Measurements from ENCODE around the gene KLHL29. TPM values are rescaled to one million over a fixed set of nuclear protein-coding genes. Genes with fewer than 3 reads are reported as not detected.

KLHL29 gene
- total and polyA plus RNA-seq, 2 donors (not counting 1 experiment from before 2014, with no cell fraction given): 1.3 to 3.4 TPM

GRCh38 chr2:23666980-23667357 is 282.0 kb downstream of the KLHL29 start:
- Histone ChIP-seq H3K4me3 (ENCODE audit: control extremely low read depth in 1 of 5, extremely low read depth in 1 of 5, insufficient read depth in 1 of 5, low read depth in 2 of 5, low read length in 4 of 5) (no peak overlapping the region), H3K27me3 (replicated peaks in 1 of 4; ENCODE audit: control extremely low read depth in 1 of 4, control insufficient read depth in 3 of 4, insufficient read depth in 4 of 4, low read length in 3 of 4) (peaks cover 0 to 15% (median 1%) of the 10 kb centered on the region in 4 experiments), H3K4me2 (replicated peaks; ENCODE audit: low read depth, low read length, poor library complexity, severe bottlenecking) (no peak overlapping the region), H3K27ac (ENCODE audit: low read length in 2 of 2) (no peak overlapping the region), H3K9me3 (ENCODE audit: control extremely low read depth in 1 of 3, control insufficient read depth in 2 of 3, insufficient read depth in 1 of 3, low read length in 2 of 3) (peaks cover 0 to 5% (median 0%) of the 10 kb centered on the region in 3 donors), H3K79me2 (ENCODE audit: control insufficient read depth, insufficient read depth, low read length) (no peaks in the 10 kb centered on the region), H3K4me1 (ENCODE audit: control insufficient read depth in 2 of 2, insufficient read depth in 2 of 2, low read length in 2 of 2) (no peaks in the 10 kb centered on the region), H2AFZ (ENCODE audit: insufficient read depth, low read depth, low read length, poor library complexity, severe bottlenecking) (no peak overlapping the region), H3K9ac (ENCODE audit: low read length) (no peak overlapping the region), H4K20me1 (ENCODE audit: control insufficient read depth, insufficient read depth, low read length, poor library complexity, severe bottlenecking) (no peaks in the 10 kb centered on the region), H3K36me3 (replicated peaks in 1 of 2; ENCODE audit: control extremely low read depth in 1 of 2, control insufficient read depth in 1 of 2, extremely low read depth in 1 of 2, insufficient read depth in 2 of 2, low read length in 1 of 2) (no peaks in the 10 kb centered on the region)
- ChIA-PET CTCF (no interaction called here), POLR2A (no interaction called here)
- Mint-ChIP-seq H3K27me3 (peaks cover 3% of the 10 kb centered on the region), H3K4me3 (no peak overlapping the region), H3K4me1 (peaks cover 2% of the 10 kb centered on the region), H3K27ac (no peak overlapping the region), H3K9me3 (ENCODE audit: insufficient read depth) (no peaks in the 10 kb centered on the region)
- intact Hi-C loops (cut with micrococcal nuclease): no loop called here
- ATAC-seq (ENCODE audit: low read depth) (no peak), DNase-seq (no peak)
- TF ChIP-seq EZH2 (IDR thresholded peaks at IDR 0.05; ENCODE audit: borderline replicate concordance, insufficient read depth, low read depth, low read length, poor library complexity, severe bottlenecking): no peak
- TF ChIP-seq CTCF (IDR thresholded peaks at IDR 0.05): no peak
- WGBS (ENCODE audit: insufficient coverage): 89% methylated on average over 6 of the region's 7 CpGs

- H3K9ac ChIP-seq (ENCODE audit: low read length): no peak overlapping the region
- ChIA-PET CTCF (no interaction called here), POLR2A (no interaction called here)
- Mint-ChIP-seq H3K9me3 (ENCODE audit: insufficient read depth) (no peaks in the 10 kb centered on the region), H3K27me3 (peaks cover 2% of the 10 kb centered on the region), H3K4me3 (no peak overlapping the region), H3K27ac (no peak overlapping the region), H3K4me1 (no peaks in the 10 kb centered on the region)
- intact Hi-C loops (cut with micrococcal nuclease): no loop called here
- peaks cover 0 to 7% (median 1%) of the 10 kb centered on the region in 4 experiments for H3K27me3 ChIP-seq (replicated peaks in 1 of 4; ENCODE audit: control extremely low read depth in 1 of 4, control insufficient read depth in 3 of 4, insufficient read depth in 4 of 4, low read length in 3 of 4)
- no peak overlapping the region for H3K27ac ChIP-seq (ENCODE audit: low read length in 2 of 2)
- peaks cover 0 to 1% (median 0%) of the 10 kb centered on the region in 3 donors for H3K9me3 ChIP-seq (ENCODE audit: control extremely low read depth in 1 of 3, control insufficient read depth in 2 of 3, insufficient read depth in 1 of 3, low read length in 2 of 3)
- no peaks in the 10 kb centered on the region for H3K4me1 ChIP-seq (ENCODE audit: control insufficient read depth in 2 of 2, insufficient read depth in 2 of 2, low read length in 2 of 2)
- no peaks in the 10 kb centered on the region for H4K20me1 ChIP-seq (ENCODE audit: control insufficient read depth, insufficient read depth, low read length, poor library complexity, severe bottlenecking)
- TF ChIP-seq CTCF (IDR thresholded peaks at IDR 0.05) (no peak), EZH2 (IDR thresholded peaks at IDR 0.05; ENCODE audit: borderline replicate concordance, insufficient read depth, low read depth, low read length, poor library complexity, severe bottlenecking) (no peak)
- no peak overlapping the region for H3K4me3 ChIP-seq (ENCODE audit: control extremely low read depth in 1 of 5, extremely low read depth in 1 of 5, insufficient read depth in 1 of 5, low read depth in 2 of 5, low read length in 4 of 5)
- H3K79me2 ChIP-seq (ENCODE audit: control insufficient read depth, insufficient read depth, low read length): no peaks in the 10 kb centered on the region
- ATAC-seq (ENCODE audit: low read depth): no peak
- H3K4me2 ChIP-seq (replicated peaks; ENCODE audit: low read depth, low read length, poor library complexity, severe bottlenecking): no peak overlapping the region
- WGBS (ENCODE audit: insufficient coverage): 82% methylated on average over 11 of the region's 12 CpGs
- no peak overlapping the region for H2AFZ ChIP-seq (ENCODE audit: insufficient read depth, low read depth, low read length, poor library complexity, severe bottlenecking)
- H3K36me3 ChIP-seq (replicated peaks in 1 of 2; ENCODE audit: control extremely low read depth in 1 of 2, control insufficient read depth in 1 of 2, extremely low read depth in 1 of 2, insufficient read depth in 2 of 2, low read length in 1 of 2): no peaks in the 10 kb centered on the region
- no peak for DNase-seq
Measured at GRCh38 chr2:23668756-23669304, 283.9 kb downstream of the KLHL29 start.

Measured in B cell (primary cell).